ENCODE measurements around the gene ABHD1.

Gene ABHD1

GRCh38 chr2:27121906-27122305 lies 1.7 kb upstream of the ABHD1 start:
- Histone ChIP-seq H3K4me3 (ENCODE audit: low read depth, low read length) (no peak overlapping the region), H3K4me1 (ENCODE audit: control insufficient read depth, insufficient read depth, low read length) (0 out of 2 replicates have a peak, but pooled peaks cover 3% of the 10 kb centered on the region), H3K36me3 (ENCODE audit: control insufficient read depth in 2 of 2, insufficient read depth in 1 of 2, low read length in 2 of 2) (no peaks in the 10 kb centered on the region), H3K27ac (ENCODE audit: extremely low read depth, low read depth, low read length) (no peak overlapping the region), H3K9me3 (ENCODE audit: control insufficient read depth, insufficient read depth, low read depth, low read length) (no peaks in the 10 kb centered on the region)
- TF ChIP-seq GLI2 (tag by site-specific recombination; IDR thresholded peaks at IDR 0.05; ENCODE audit: borderline replicate concordance, low read depth) = no peak
- TF ChIP-seq ZNF791 (tag by site-specific recombination; IDR thresholded peaks at IDR 0.05) = no peak
- TF ChIP-seq ZNF623 (tag by site-specific recombination; IDR thresholded peaks at IDR 0.05) = no peak
- TF ChIP-seq HOXD13 (CRISPR knock-in tag; IDR thresholded peaks at IDR 0.05; ENCODE audit: borderline replicate concordance) = no peak
- no peak for TF ChIP-seq ZNF302 (tag by site-specific recombination; IDR thresholded peaks at IDR 0.05; ENCODE audit: low read depth)
- no peak for TF ChIP-seq ZNF473 (tag by site-specific recombination; IDR thresholded peaks at IDR 0.05)
- TF ChIP-seq ZNF280C (tag by site-specific recombination; IDR thresholded peaks at IDR 0.05) = no peak
- no peak for TF ChIP-seq ZNF138 (tag by site-specific recombination; IDR thresholded peaks at IDR 0.05; ENCODE audit: borderline replicate concordance)
- TF ChIP-seq ZNF561 (tag by site-specific recombination; IDR thresholded peaks at IDR 0.05; ENCODE audit: borderline replicate concordance) = no peak
- POLR2A ChIA-PET = no interaction called here
- CTCF ChIA-PET = interaction anchor here (3.3 kb wide), 1 partner anchor 12 kb away, joined by 17 read pairs; the partner anchor contains the start of gene PREB

- no peaks in the 10 kb centered on the region for H3K36me3 ChIP-seq (ENCODE audit: control insufficient read depth in 2 of 2, insufficient read depth in 1 of 2, low read length in 2 of 2)
- TF ChIP-seq ZNF521 (tag by site-specific recombination; IDR thresholded peaks at IDR 0.05) (no peak), ZNF626 (tag by site-specific recombination; IDR thresholded peaks at IDR 0.05) (no peak), ZNF639 (tag by site-specific recombination; IDR thresholded peaks at IDR 0.05) (no peak), ZNF704 (tag by site-specific recombination; IDR thresholded peaks at IDR 0.05) (no peak), ZNF701 (tag by site-specific recombination; IDR thresholded peaks at IDR 0.05) (no peak), PRDM10 (tag by site-specific recombination; IDR thresholded peaks at IDR 0.05) (no peak), ZFP3 (tag by site-specific recombination; IDR thresholded peaks at IDR 0.05; ENCODE audit: low read depth) (no peak), ZNF114 (tag by site-specific recombination; IDR thresholded peaks at IDR 0.05) (no peak)
- CTCF ChIA-PET = interaction anchor here (1.0 to 3.3 kb wide), 4 partner anchors 11 to 157 kb away, joined by 3 to 17 read pairs (median 4); partner anchors contain the start of gene PREB
- no peaks in the 10 kb centered on the region for H3K9me3 ChIP-seq (ENCODE audit: control insufficient read depth, insufficient read depth, low read depth, low read length)
- no peak overlapping the region for H3K4me3 ChIP-seq (ENCODE audit: low read depth, low read length)
- POLR2A ChIA-PET = interaction anchor here (3.5 kb wide), 1 partner anchor 10 kb away, joined by 34 read pairs; the partner anchor contains the start of gene PREB
- H3K4me1 ChIP-seq (ENCODE audit: control insufficient read depth, insufficient read depth, low read length) = 0 out of 2 replicates have a peak, but pooled peaks cover 3% of the 10 kb centered on the region
- no peak overlapping the region for H3K27ac ChIP-seq (ENCODE audit: extremely low read depth, low read depth, low read length)
Measured at GRCh38 chr2:27122791-27123190, 824 bp upstream of the ABHD1 start.

All from HEK293 (cell line).